Ovary (tissue), 10 donors: ENCODE measurements around the gene MVB12A. TPM values are rescaled to one million over a fixed set of nuclear protein-coding genes. Genes with fewer than 3 reads are reported as not detected.
A peak's percentile ranks its signal among the peaks of the same experiment; 100 is the strongest.

Experiments
- DNase-seq, 5 donors: peaks; one replicate each; pipeline ENCODE4 v3.0.0-alpha.2; 2019 to 2020
- H3K27ac ChIP-seq, 2 donors: fragments of 200-600 bp; one replicate each; pipeline versions ENCODE4 v1.5.1 to v1.8.0; 2019 to 2022
- H3K27me3 ChIP-seq: fragments of 200-600 bp; one replicate; pipeline ENCODE4 v1.8.0; 2022
- H3K36me3 ChIP-seq: fragments of 200-600 bp; sonication (generic); one replicate; pipeline ENCODE4 v1.5.1; 2019
- H3K4me1 ChIP-seq: one replicate; pipeline ENCODE4 v1.8.1; 2013; ENCODE audit warnings: mild to moderate bottlenecking, moderate library complexity; ENCODE audit not compliant: insufficient read depth
- H3K4me3 ChIP-seq: fragments of 200-600 bp; sonication (generic); one replicate; pipeline ENCODE4 v1.5.1; 2017
- H3K9me3 ChIP-seq, 2 donors: fragments of 200-600 bp in 1 of 2; sonication (generic) in 1 of 2; one replicate each; pipeline versions ENCODE4 v1.5.1 to v1.8.1; 2013 to 2019; ENCODE audit warnings: mild to moderate bottlenecking in 1 of 2, moderate library complexity in 1 of 2
- EP300 ChIP-seq: sonication (generic); formaldehyde crosslinking; IDR thresholded peaks from one replicate; pipeline ENCODE4 v1.6.1; 2017; ENCODE audit warnings: antibody characterized with exemption
- POLR2A ChIP-seq: fragments of 450-650 bp; IDR thresholded peaks from one replicate; pipeline ENCODE4 v1.6.1; 2017; ENCODE audit warnings: antibody characterized with exemption, mild to moderate bottlenecking, moderate library complexity
- WGBS, 3 donors: extraction: QIAGEN DNeasy Blood & Tissue Kit in 1 of 3; methylation state at CpG; one replicate each; pipeline versions ENCODE4 v1.1.5 to v1.1.7; 2013 to 2017; 5-methylcytosine and 5-hydroxymethylcytosine counted together
- intact Hi-C, 4 donors: fragments of 100-400 bp; cut with DNase I; formaldehyde crosslinking; loops; one replicate each; pipeline versions ENCODE4 v1.11.0 to v1.15.1; 2022 to 2023
- long read RNA-seq, 3 donors: library from polyadenylated mRNA in 2 of 3; unstranded in 2 of 3; transcript quantifications; one replicate each; pipeline ENCODE4 v2.0.0 and lab custom pipeline, GENCODE V29; 2021 to 2026
- polyA plus RNA-seq, 2 donors: library from polyadenylated mRNA; stranded (reverse); fragments of 200-250 nt in 1 of 2; fragments of 350-450 nt in 1 of 2; fragmentation: Illumina TruSeq in 1 of 2; extraction: RNeasy Lipid Tissue Mini Kit (QIAGEN cat#74804) in 1 of 2; gene quantifications; one replicate each; pipeline ENCODE4 v1.2.3, GENCODE V29; 2013 to 2014
- total RNA-seq, 7 donors: library from RNA; depleted of rRNA in 2 of 7; stranded (reverse); fragments of >200 nt in 2 of 7; fragmentation: NEBNext Ultra II Directional in 3 of 7; extraction: Animal tissue kit (Norgen Biotek cat#: 25700) in 3 of 7; gene quantifications; one replicate each; pipeline versions ENCODE4 v1.1.0 to v1.2.4, GENCODE V29; 2016 to 2023
- TF ChIP-seq, protein P1 (sequence below), 3 donors: fragments of 450-650 bp in 2 of 3; fragments of 200-600 bp in 1 of 3; IDR thresholded peaks; one replicate each; pipeline versions ENCODE4 v1.5.1 to v1.8.0; 2016 to 2022; ENCODE audit warnings: antibody characterized with exemption in 3 of 3, mild to moderate bottlenecking in 1 of 3
- donor health status: DM: no; HTN: no; CAD: no; lungs with moderate emphysema.
- donor health status: DM: no; HTN: no; CAD: no.
- donor health status: Bipolar disorder and iron deficiency.
- donor health status: DM: yes; HTN: yes; CAD: no.
- donor health status: DM: no; HTN: no; CAD: no.
- donor health status: DM: yes; HTN: yes; CAD: no.

MVB12A gene
- total RNA-seq (10 to 100 TPM; 54.4 to 90.4 (median 81.4) TPM), polyA plus RNA-seq (10 to 100 TPM in 1 of 2 donors, 1 to 10 TPM in 1; 7.6 to 77.8 TPM)
- long read RNA-seq, donor 1, transcript MVB12A-201 (9 exons, 2,223 nt), result major isoform, 149 of 207 reads
- long read RNA-seq, donor 1, partial matches to known transcripts, result 11 of 207 reads
- long read RNA-seq, donor 1, other reads (novel, unspliced or antisense), result 43 of 207 reads
- long read RNA-seq, donor 2, transcript MVB12A-201 (9 exons, 2,223 nt), result major isoform, 20 of 27 reads
- long read RNA-seq, donor 2, partial matches to known transcripts, result 0 of 27 reads
- long read RNA-seq, donor 2, other reads (novel, unspliced or antisense), result 0 of 27 reads
- long read RNA-seq, donor 3, transcript MVB12A-201 (9 exons, 2,223 nt), result major isoform, 88 of 118 reads
- long read RNA-seq, donor 3, partial matches to known transcripts, result 8 of 118 reads
- long read RNA-seq, donor 3, other reads (novel, unspliced or antisense), result 21 of 118 reads

DNA sequence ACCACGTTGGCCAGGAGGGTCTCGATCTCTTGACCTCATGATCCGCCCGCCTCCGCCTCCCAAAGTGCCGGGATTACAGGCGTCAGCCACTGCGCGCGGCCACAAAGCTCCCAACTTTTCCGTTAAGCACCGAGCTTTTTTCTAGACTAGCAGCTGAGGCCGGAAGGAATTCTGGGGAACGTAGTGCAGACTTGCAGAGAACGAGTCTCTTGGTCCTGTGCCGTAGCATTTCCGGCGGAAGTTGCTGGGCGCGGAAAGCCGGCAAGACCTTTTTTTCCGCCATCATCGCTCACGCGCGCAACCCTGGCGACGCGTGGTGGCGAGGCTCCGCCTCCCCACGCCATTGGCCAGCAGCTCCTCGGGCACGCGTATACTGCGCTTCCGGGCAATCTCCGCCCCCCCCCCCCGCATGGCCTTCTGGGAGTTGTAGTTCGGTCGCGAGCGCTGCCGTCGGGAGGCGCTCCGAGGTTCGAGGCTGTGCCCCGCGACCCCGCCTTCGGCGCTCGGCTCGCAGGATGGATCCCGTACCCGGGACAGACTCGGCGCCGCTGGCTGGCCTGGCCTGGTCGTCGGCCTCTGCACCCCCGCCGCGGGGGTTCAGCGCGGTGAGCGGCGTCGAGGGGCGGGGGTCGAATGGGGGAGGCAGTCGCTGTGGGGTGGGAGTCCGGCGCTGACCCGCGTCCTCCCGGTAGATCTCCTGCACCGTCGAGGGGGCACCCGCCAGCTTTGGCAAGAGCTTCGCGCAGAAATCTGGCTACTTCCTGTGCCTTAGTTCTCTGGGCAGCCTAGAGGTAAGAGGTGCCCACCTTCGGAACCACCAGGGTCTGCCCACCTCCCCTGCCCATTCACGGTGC, at the start of gene MVB12A:
Gene MVB12A (plus strand): TSS at position 427 of the 854 bp plus-strand sequence. CDS start 89 bp downstream, at position 516.
- WGBS, 3 donors, result 0 to 1% (median 0%) methylated on average over 41 to 85 of the region's 85 CpGs
- peak; percentile 97 to 98 (median 97) for DNase-seq
- Histone ChIP-seq H3K27me3 (no peaks in the 10 kb centered on the region), H3K4me3 (peak within 1 kb of the TSS; percentile 75), H3K27ac (peak within 1 kb of the TSS; percentile 31 to 77), H3K36me3 (no peaks in the 10 kb centered on the region), H3K9me3 (no peaks in the 10 kb centered on the region), H3K4me1 (peaks cover 3% of the 10 kb centered on the region)
- TF ChIP-seq, protein P1, sequence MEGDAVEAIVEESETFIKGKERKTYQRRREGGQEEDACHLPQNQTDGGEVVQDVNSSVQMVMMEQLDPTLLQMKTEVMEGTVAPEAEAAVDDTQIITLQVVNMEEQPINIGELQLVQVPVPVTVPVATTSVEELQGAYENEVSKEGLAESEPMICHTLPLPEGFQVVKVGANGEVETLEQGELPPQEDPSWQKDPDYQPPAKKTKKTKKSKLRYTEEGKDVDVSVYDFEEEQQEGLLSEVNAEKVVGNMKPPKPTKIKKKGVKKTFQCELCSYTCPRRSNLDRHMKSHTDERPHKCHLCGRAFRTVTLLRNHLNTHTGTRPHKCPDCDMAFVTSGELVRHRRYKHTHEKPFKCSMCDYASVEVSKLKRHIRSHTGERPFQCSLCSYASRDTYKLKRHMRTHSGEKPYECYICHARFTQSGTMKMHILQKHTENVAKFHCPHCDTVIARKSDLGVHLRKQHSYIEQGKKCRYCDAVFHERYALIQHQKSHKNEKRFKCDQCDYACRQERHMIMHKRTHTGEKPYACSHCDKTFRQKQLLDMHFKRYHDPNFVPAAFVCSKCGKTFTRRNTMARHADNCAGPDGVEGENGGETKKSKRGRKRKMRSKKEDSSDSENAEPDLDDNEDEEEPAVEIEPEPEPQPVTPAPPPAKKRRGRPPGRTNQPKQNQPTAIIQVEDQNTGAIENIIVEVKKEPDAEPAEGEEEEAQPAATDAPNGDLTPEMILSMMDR (IDR thresholded peaks at IDR 0.05), result no peak
- TF ChIP-seq EP300 (peak; percentile 80), POLR2A (peak; percentile 35)
- intact Hi-C loops, result loop anchor here in 1 of 4 donors (5.0 kb wide), 1 partner anchor 47 kb away; no protein-coding TSS in a partner anchor

DNA sequence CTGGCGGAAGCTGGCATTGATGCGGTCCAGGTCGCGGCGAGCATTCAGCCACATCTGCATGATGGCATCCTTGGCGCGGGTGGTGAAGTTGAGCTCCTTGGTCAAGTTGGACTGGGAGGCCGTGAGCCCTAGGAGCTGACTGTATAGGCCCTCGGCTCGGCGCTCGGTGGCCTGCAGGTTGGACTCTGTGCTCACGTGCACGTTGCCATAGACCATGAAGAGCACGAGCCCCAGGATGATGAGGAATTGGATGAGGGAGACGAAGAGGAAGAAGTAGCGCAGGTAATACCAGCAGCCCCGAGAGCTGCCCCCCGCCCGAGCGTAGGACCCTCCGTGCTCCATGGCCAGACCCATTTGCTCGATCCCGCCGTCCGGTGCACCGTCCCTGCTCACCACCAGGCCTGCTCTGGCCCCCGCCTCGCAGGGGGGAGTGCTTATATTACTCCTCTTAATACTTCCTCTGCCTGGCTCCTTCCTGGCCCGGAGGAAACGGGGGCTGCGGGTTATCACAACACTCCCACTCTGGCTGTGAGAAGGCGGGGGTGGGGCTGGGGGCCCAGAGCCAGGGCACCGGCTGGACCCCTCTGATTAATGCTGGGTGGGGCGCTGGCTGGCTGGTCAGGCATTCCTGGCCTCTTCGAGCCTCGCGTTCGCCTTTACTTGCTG, 42.8 kb upstream of the MVB12A start, which contains the start of gene PLVAP:
Gene PLVAP (minus strand): TSS at position 408 of the 666 bp plus-strand sequence. CDS start 54 bp downstream, at position 354.
- H3K27me3 ChIP-seq, result no peaks in the 10 kb centered on the region
- intact Hi-C loops, result no loop called here
- H3K4me3 ChIP-seq, result peak within 1 kb of the TSS; percentile 2
- 44 to 59% (median 54%) methylated on average over 39 of the region's 39 CpGs for WGBS, 3 donors
- no peaks in the 10 kb centered on the region for H3K4me1 ChIP-seq
- H3K36me3 ChIP-seq, result no peaks in the 10 kb centered on the region
- TF ChIP-seq EP300 (no peak), POLR2A (no peak)
- TF ChIP-seq, protein P1 (IDR thresholded peaks at IDR 0.05), result no peak
- no peak within 1 kb of the TSS for H3K27ac ChIP-seq
- DNase-seq, result no peak
- H3K9me3 ChIP-seq, result no peaks in the 10 kb centered on the region

DNA sequence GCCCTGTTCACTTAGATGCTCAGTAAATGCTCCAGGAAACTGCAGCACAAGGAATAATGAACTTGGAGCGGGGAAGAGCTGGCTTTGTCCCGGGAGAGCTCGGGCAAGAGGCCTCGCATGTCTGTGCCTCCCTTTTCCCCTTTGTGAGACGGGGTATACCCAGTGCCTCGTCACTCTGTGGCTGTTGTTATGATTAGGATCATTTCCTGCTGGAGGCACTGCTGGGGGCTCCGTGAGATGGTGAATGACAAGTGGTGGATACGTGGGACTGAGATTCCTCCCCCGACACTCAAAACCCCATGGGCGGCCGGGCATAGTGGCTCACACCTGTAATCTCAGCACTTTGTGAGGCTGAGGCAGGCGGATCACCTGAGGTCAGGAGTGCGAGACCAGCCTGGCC, 41.6 kb upstream of the MVB12A start:
- Histone ChIP-seq H3K4me3 (no peak overlapping the region), H3K27ac (no peak overlapping the region), H3K4me1 (peaks cover 1% of the 10 kb centered on the region), H3K27me3 (no peaks in the 10 kb centered on the region), H3K36me3 (no peaks in the 10 kb centered on the region), H3K9me3 (no peaks in the 10 kb centered on the region)
- intact Hi-C loops, result no loop called here
- TF ChIP-seq, protein P1 (IDR thresholded peaks at IDR 0.05), result no peak
- TF ChIP-seq POLR2A (no peak), EP300 (no peak)
- 82 to 88% (median 83%) methylated on average over 13 of the region's 13 CpGs for WGBS, 3 donors
- DNase-seq, result no peak

DNA sequence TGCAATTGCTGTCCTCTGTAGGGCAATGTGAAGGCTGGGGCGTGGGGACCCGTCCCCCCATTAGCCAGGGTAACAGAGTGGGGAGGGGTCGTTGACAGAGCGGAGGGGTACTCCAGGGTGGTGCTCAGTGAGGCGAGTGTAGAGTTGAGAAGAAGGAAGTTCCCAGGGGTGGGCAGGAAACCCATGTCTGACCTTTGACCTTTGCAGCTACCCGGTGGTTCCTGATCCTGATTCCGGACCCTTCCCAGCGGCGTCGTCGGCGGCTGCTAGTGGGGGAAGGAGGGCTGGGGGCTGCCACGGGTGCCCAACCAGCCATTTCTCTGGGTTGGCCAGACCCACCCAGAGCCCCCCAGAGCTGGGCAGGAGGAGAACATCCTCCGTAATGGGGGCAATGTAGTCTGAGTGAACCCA, 40.6 kb upstream of the MVB12A start:
- Histone ChIP-seq H3K36me3 (no peaks in the 10 kb centered on the region), H3K4me1 (peaks cover 1% of the 10 kb centered on the region), H3K9me3 (no peaks in the 10 kb centered on the region), H3K4me3 (no peak overlapping the region), H3K27ac (no peak overlapping the region), H3K27me3 (no peaks in the 10 kb centered on the region)
- intact Hi-C loops, result no loop called here
- DNase-seq, result no peak
- TF ChIP-seq, protein P1 (IDR thresholded peaks at IDR 0.05), result no peak
- TF ChIP-seq POLR2A, result no peak
- TF ChIP-seq EP300, result no peak
- 40 to 50% (median 46%) methylated on average over 14 of the region's 14 CpGs for WGBS, 3 donors
